Jurkat, Clone E6-1 (cell line): ENCODE results near the gene GNAT1.

ENCODE experiments used
- DNase-seq: peaks from one replicate; pipeline ENCODE4 v3.0.0-alpha.2; 2011; ENCODE audit warnings: low read depth, low spot score
- H3K4me3 ChIP-seq: 2 replicates; pipeline ENCODE4 v1.5.1; 2011; ENCODE audit warnings: mild to moderate bottlenecking, low read length, control low read depth, moderate library complexity

Gene GNAT1

GRCh38 chr3:50173685-50174516 is 17.5 kb upstream of the GNAT1 start:
- no peak for DNase-seq
- H3K4me3 ChIP-seq: no peak overlapping the region

GRCh38 chr3:50174517-50174895 is 16.9 kb upstream of the GNAT1 start:
- DNase-seq: no peak
- no peak overlapping the region for H3K4me3 ChIP-seq

- no peak overlapping the region for H3K4me3 ChIP-seq
- DNase-seq: no peak
Measured at GRCh38 chr3:50174947-50175524, 16.4 kb upstream of the GNAT1 start.

GRCh38 chr3:50177346-50177745 is 14.1 kb upstream of the GNAT1 start:
- no peak overlapping the region for H3K4me3 ChIP-seq
- DNase-seq: no peak

GRCh38 chr3:50179710-50180109 is 11.7 kb upstream of the GNAT1 start:
- H3K4me3 ChIP-seq: no peak overlapping the region
- no peak for DNase-seq

- no peak overlapping the region for H3K4me3 ChIP-seq
- DNase-seq: no peak
Measured at GRCh38 chr3:50181985-50182384, 9.4 kb upstream of the GNAT1 start.

- DNase-seq: no peak
- no peak overlapping the region for H3K4me3 ChIP-seq
Measured at GRCh38 chr3:50182533-50183099, 8.8 kb upstream of the GNAT1 start.

GRCh38 chr3:50183755-50184154 is 7.7 kb upstream of the GNAT1 start:
- no peak for DNase-seq
- no peak overlapping the region for H3K4me3 ChIP-seq

GRCh38 chr3:50184242-50184978 is 7.0 kb upstream of the GNAT1 start:
- DNase-seq: no peak
- no peak overlapping the region for H3K4me3 ChIP-seq

GRCh38 chr3:50185230-50185629 is 6.2 kb upstream of the GNAT1 start:
- no peak overlapping the region for H3K4me3 ChIP-seq
- DNase-seq: no peak

GRCh38 chr3:50186096-50186495 is 5.3 kb upstream of the GNAT1 start:
- no peak for DNase-seq

GRCh38 chr3:50187750-50188149 is 3.7 kb upstream of the GNAT1 start:
- H3K4me3 ChIP-seq: no peak overlapping the region
- no peak for DNase-seq

More at GRCh38 chr3:50186096-50186495, 5.3 kb upstream of the GNAT1 start:
- H3K4me3 ChIP-seq: no peak overlapping the region

GRCh38 chr3:50189274-50189673 is 2.1 kb upstream of the GNAT1 start:
- H3K4me3 ChIP-seq: no peak overlapping the region
- DNase-seq: peak; percentile 54

- no peak overlapping the region for H3K4me3 ChIP-seq
- no peak for DNase-seq
Measured at GRCh38 chr3:50189989-50190388, 1.4 kb upstream of the GNAT1 start.

GRCh38 chr3:50192124-50192523 is 714 bp downstream of the GNAT1 start:
- DNase-seq: no peak

GRCh38 chr3:50192689-50193141 is 1.3 kb downstream of the GNAT1 start:
- H3K4me3 ChIP-seq: no peak overlapping the region
- peak; percentile 59 for DNase-seq

More at GRCh38 chr3:50192124-50192523, 714 bp downstream of the GNAT1 start:
- no peak overlapping the region for H3K4me3 ChIP-seq

- DNase-seq: no peak
- H3K4me3 ChIP-seq: no peak overlapping the region
Measured at GRCh38 chr3:50193286-50193685, 1.9 kb downstream of the GNAT1 start.

GRCh38 chr3:50193746-50194127 is 2.3 kb downstream of the GNAT1 start:
- H3K4me3 ChIP-seq: no peak overlapping the region

GRCh38 chr3:50194128-50194902 is 2.9 kb downstream of the GNAT1 start:
- H3K4me3 ChIP-seq: peak overlapping the region; percentile 11; the same call in 1 of the 2 replicates
- peak; percentile 60 for DNase-seq

More at GRCh38 chr3:50193746-50194127, 2.3 kb downstream of the GNAT1 start:
- no peak for DNase-seq
